HG02798 (cell line): Measurements from ENCODE around the gene PURB.
"Not testable (repeated sequence)": the region's sequence is repeated elsewhere in the genome, so short reads cannot be mapped to it uniquely, and the experiment has no call there.

Experiments
- ATAC-seq: cut with Tn5 transposase; IDR thresholded peaks from one replicate; pipeline ENCODE4 v1.9.1; 2021; ENCODE audit warnings: mild to moderate bottlenecking; ENCODE audit not compliant: unreplicated experiment, poor library complexity

The PURB gene

GRCh38 chr7:44885394-44886317 lies at the start of gene PURB:
PURB (minus strand) TSS chr7:44885530; CDS start chr7:44885348, 182 bp downstream.
- ATAC-seq = peak; percentile 92

- ATAC-seq = no peak
Observed at GRCh38 chr7:44935016-44935415, 49.7 kb upstream of the PURB start.

- ATAC-seq = not testable (repeated sequence)
Observed at GRCh38 chr7:44934510-44934909, 49.2 kb upstream of the PURB start.

GRCh38 chr7:44930921-44931320 lies 45.6 kb upstream of the PURB start:
- no peak for ATAC-seq

- no peak for ATAC-seq
Observed at GRCh38 chr7:44922351-44922694, 37.0 kb upstream of the PURB start.

- ATAC-seq = peak; percentile 69
Observed at GRCh38 chr7:44921607-44922350, 36.4 kb upstream of the PURB start.

GRCh38 chr7:44920119-44920518 lies 34.8 kb upstream of the PURB start:
- no peak for ATAC-seq

GRCh38 chr7:44918029-44918428 lies 32.7 kb upstream of the PURB start:
- no peak for ATAC-seq

- no peak for ATAC-seq
Observed at GRCh38 chr7:44917465-44917864, 32.1 kb upstream of the PURB start.

- peak; percentile 72 for ATAC-seq
Observed at GRCh38 chr7:44914992-44915607, 29.8 kb upstream of the PURB start.

- no peak for ATAC-seq
Observed at GRCh38 chr7:44912775-44913347, 27.5 kb upstream of the PURB start.

- ATAC-seq = no peak
Observed at GRCh38 chr7:44911911-44912310, 26.6 kb upstream of the PURB start.

GRCh38 chr7:44909596-44910389 lies 24.5 kb upstream of the PURB start:
- ATAC-seq = no peak

- no peak for ATAC-seq
Observed at GRCh38 chr7:44906965-44907364, 21.6 kb upstream of the PURB start.

- ATAC-seq = no peak
Observed at GRCh38 chr7:44905002-44905635, 19.8 kb upstream of the PURB start.

GRCh38 chr7:44899443-44899842 lies 14.1 kb upstream of the PURB start:
- ATAC-seq = no peak

- ATAC-seq = no peak
Observed at GRCh38 chr7:44898039-44898438, 12.7 kb upstream of the PURB start.

- no peak for ATAC-seq
Observed at GRCh38 chr7:44897309-44897708, 12.0 kb upstream of the PURB start.

GRCh38 chr7:44894888-44895580 lies 9.7 kb upstream of the PURB start:
- no peak for ATAC-seq
